ENCODE results near the gene SPTBN2.

Gene SPTBN2

GRCh38 chr11:66728693-66729385, at the start of gene SPTBN2:
Gene SPTBN2, minus strand, starts transcription at chr11:66729216. Its CDS starts 7,976 bp downstream, at chr11:66721240.
- no peak for DNase-seq (ENCODE audit: low read depth in 3 of 3)

- DNase-seq (ENCODE audit: low read depth in 3 of 3): no peak
These were observed 39.8 kb upstream of the SPTBN2 start for GRCh38 chr11:66768818-66769217.

- DNase-seq (ENCODE audit: low read depth in 3 of 3): no peak
These were observed 39.1 kb upstream of the SPTBN2 start for GRCh38 chr11:66768088-66768521.

GRCh38 chr11:66767666-66768065, 38.6 kb upstream of the SPTBN2 start:
- no peak for DNase-seq (ENCODE audit: low read depth in 3 of 3)

- no peak for DNase-seq (ENCODE audit: low read depth in 3 of 3)
These were observed 37.7 kb upstream of the SPTBN2 start for GRCh38 chr11:66766681-66767080.

GRCh38 chr11:66762088-66762487, 33.1 kb upstream of the SPTBN2 start:
- no peak for DNase-seq (ENCODE audit: low read depth in 3 of 3)

GRCh38 chr11:66752148-66752547, 23.1 kb upstream of the SPTBN2 start:
- DNase-seq (ENCODE audit: low read depth in 3 of 3): no peak

GRCh38 chr11:66749091-66749490, 20.1 kb upstream of the SPTBN2 start:
- DNase-seq (ENCODE audit: low read depth in 3 of 3): no peak

- DNase-seq (ENCODE audit: low read depth in 3 of 3): no peak
These were observed 18.5 kb upstream of the SPTBN2 start for GRCh38 chr11:66747480-66747879.

- DNase-seq (ENCODE audit: low read depth in 3 of 3): peak in 1 of 3 experiments; percentile 45
These were observed 16.6 kb upstream of the SPTBN2 start for GRCh38 chr11:66745356-66746235.

GRCh38 chr11:66744485-66745355, 15.7 kb upstream of the SPTBN2 start:
- peak; percentile 69 to 87 (median 83) for DNase-seq (ENCODE audit: low read depth in 3 of 3)

- DNase-seq (ENCODE audit: low read depth in 3 of 3): no peak
These were observed 14.4 kb upstream of the SPTBN2 start for GRCh38 chr11:66743271-66743968.

- DNase-seq (ENCODE audit: low read depth in 3 of 3): no peak
These were observed 12.1 kb upstream of the SPTBN2 start for GRCh38 chr11:66741153-66741552.

GRCh38 chr11:66739983-66740382, 11.0 kb upstream of the SPTBN2 start:
- no peak for DNase-seq (ENCODE audit: low read depth in 3 of 3)

- no peak for DNase-seq (ENCODE audit: low read depth in 3 of 3)
These were observed 5.2 kb upstream of the SPTBN2 start for GRCh38 chr11:66734215-66734614.

GRCh38 chr11:66729447-66729846, 431 bp upstream of the SPTBN2 start:
- DNase-seq (ENCODE audit: low read depth in 3 of 3): no peak

GRCh38 chr11:66728038-66728692, 851 bp downstream of the SPTBN2 start:
- DNase-seq (ENCODE audit: low read depth in 3 of 3): peak in 1 of 3 experiments; percentile 5

GRCh38 chr11:66727282-66728037, 1.6 kb downstream of the SPTBN2 start:
- DNase-seq (ENCODE audit: low read depth in 3 of 3): peak in 1 of 3 experiments; percentile 13

GRCh38 chr11:66725647-66726046, 3.4 kb downstream of the SPTBN2 start:
- no peak for DNase-seq (ENCODE audit: low read depth in 3 of 3)

GRCh38 chr11:66725114-66725513, 3.9 kb downstream of the SPTBN2 start:
- DNase-seq (ENCODE audit: low read depth in 3 of 3): no peak
